GM18520 (cell line): ENCODE data around the gene CFP.

ENCODE experiments used
- ATAC-seq: cut with Tn5 transposase; IDR thresholded peaks from one replicate; pipeline ENCODE4 v1.9.1; 2021; ENCODE audit not compliant: unreplicated experiment

CFP gene

GRCh38 chrX:47576021-47576898 is 53.5 kb downstream of the CFP start:
- no peak for ATAC-seq

GRCh38 chrX:47574547-47575301 is 55.0 kb downstream of the CFP start:
- ATAC-seq = no peak

- ATAC-seq = no peak
These were observed 55.6 kb downstream of the CFP start for GRCh38 chrX:47574076-47574546.

GRCh38 chrX:47573341-47574075 is 56.2 kb downstream of the CFP start:
- ATAC-seq = no peak
